KOPT-K1 (cell line): Measurements from ENCODE around the gene CD200R1.

Experiments
- H3K27ac ChIP-seq: fragments of 200-600 bp; sonication (generic); 2 replicates; pipeline ENCODE4 v1.5.1; 2016; ENCODE audit warnings: antibody characterized with exemption, mild to moderate bottlenecking, low read depth, low read length; ENCODE audit not compliant: poor library complexity, severe bottlenecking
- H3K36me3 ChIP-seq: fragments of 200-600 bp; sonication (generic); 2 replicates; pipeline ENCODE4 v1.5.1; 2017; ENCODE audit warnings: antibody characterized with exemption, mild to moderate bottlenecking, low read length, moderate library complexity; ENCODE audit not compliant: insufficient read depth
- H3K9me3 ChIP-seq: fragments of 200-600 bp; sonication (generic); 2 replicates; pipeline ENCODE4 v1.5.1; 2017; ENCODE audit warnings: antibody characterized with exemption, low read length, mild to moderate bottlenecking; ENCODE audit not compliant: insufficient read depth, poor library complexity, severe bottlenecking

CD200R1 gene

DNA sequence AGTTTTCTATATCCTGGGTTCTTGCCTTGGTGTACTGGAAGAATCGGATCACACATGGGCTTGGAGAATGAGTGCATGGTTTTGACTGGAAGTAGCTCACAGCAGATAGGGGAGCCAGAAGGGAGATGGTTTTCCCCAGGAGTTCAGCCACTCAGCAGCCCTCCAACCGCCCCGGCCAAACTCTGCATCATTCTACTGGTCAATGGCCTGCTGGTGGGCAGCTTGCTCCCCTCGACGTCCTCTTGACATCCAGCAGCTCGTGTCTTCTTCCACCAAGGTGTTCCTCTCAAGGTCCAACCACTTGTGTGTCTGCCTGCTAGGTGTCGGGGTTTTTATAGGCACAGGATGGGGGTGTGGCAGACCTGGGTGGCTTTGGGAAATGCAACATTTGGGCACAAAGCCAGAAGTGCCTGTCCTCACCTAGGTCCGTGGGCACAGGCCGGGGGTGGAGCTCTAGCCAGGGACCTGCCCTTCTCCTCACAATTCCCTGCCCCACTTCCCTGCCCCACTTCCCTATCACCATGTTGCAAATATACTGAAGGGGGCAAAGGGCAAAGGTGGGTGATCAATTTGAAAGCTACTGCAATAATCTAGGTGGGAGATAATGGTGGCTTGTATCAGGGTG lies 12.9 kb upstream of the CD200R1 start:
- Histone ChIP-seq H3K36me3 (0 out of 2 replicates have a peak, but pooled peaks cover under 1% of the 10 kb centered on the region), H3K9me3 (no peaks in the 10 kb centered on the region), H3K27ac (no peak overlapping the region)

DNA sequence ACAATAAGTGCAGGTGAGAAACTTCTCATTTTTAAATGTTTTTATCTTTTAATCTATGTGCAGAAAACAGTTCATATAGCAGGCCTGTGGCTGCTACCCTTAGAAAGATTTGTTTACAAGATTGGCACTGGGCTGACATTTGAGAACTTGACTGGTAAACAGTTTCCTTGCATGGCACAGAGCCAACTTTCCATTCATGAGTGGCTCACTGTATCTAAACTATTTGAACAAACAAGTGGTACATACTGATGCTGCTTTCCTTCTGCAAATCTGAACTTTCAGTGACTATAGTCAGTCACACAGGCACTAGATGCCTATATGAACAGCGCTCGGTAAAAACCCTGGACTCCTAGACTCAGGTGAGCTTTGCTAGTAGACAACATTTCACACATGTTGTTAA lies 9.6 kb upstream of the CD200R1 start:
- H3K27ac ChIP-seq: no peak overlapping the region
- H3K36me3 ChIP-seq: no peaks in the 10 kb centered on the region
- H3K9me3 ChIP-seq: no peaks in the 10 kb centered on the region

GRCh38 chr3:112982710-112983109 lies 7.8 kb upstream of the CD200R1 start:
- Histone ChIP-seq H3K9me3 (no peaks in the 10 kb centered on the region), H3K36me3 (no peaks in the 10 kb centered on the region), H3K27ac (no peak overlapping the region)

- H3K36me3 ChIP-seq: no peaks in the 10 kb centered on the region
- no peaks in the 10 kb centered on the region for H3K9me3 ChIP-seq
- no peak overlapping the region for H3K27ac ChIP-seq
Observed at GRCh38 chr3:112980080-112980479, 5.2 kb upstream of the CD200R1 start.

DNA sequence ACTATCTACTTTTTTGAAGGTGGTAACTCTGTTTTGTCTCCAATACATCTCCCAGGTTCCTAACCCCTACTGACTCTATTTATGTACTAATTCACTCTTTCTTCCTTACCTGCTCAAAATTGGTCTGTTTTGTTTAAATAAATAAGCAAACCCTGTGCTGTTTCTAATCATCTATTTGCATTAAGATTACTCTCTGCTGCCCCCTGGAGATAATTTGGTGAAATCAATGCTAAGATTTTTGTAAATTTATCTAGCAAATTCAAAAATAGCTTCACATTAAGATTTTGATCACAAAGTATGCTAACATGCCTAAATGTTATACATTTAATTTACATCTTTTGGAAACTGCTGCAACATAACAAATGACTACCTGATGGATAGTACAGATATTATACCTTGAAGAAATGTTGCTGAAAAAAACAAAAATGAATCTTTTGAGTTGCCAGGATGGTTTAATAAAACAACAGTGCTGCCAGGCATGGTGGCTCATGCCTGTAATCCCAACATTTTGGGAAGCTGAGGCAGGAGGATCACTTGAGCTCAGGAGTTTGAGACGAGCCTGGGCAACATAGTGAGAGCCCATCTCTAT lies 4.4 kb upstream of the CD200R1 start:
- no peaks in the 10 kb centered on the region for H3K9me3 ChIP-seq
- H3K36me3 ChIP-seq: no peaks in the 10 kb centered on the region
- no peak overlapping the region for H3K27ac ChIP-seq

DNA sequence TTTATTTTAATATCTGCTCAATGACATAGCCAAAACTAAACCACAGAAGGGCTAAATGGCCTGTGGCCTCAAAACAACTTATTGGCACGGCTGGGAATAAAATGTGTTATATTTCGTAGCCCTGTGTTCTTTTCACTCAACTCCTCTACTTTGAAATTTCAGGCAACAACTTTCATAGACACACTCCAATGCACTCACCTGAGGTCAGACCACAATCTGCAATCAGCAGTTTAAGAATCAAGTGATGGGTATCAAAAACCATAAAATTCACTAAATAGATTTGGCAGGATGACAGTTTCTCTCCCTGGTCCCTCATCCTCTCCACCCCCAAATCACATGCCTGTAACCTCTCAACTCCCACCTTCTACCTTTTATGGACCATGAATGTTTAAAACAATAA lies 2.0 kb upstream of the CD200R1 start:
- H3K27ac ChIP-seq: no peak overlapping the region

GRCh38 chr3:112976001-112976400 lies 1.1 kb upstream of the CD200R1 start:
- Histone ChIP-seq H3K9me3 (no peaks in the 10 kb centered on the region), H3K36me3 (no peaks in the 10 kb centered on the region), H3K27ac (peak overlapping the region; percentile 81)

More for the DNA sequence above, 2.0 kb upstream of the CD200R1 start:
- no peaks in the 10 kb centered on the region for H3K9me3 ChIP-seq
- no peaks in the 10 kb centered on the region for H3K36me3 ChIP-seq

DNA sequence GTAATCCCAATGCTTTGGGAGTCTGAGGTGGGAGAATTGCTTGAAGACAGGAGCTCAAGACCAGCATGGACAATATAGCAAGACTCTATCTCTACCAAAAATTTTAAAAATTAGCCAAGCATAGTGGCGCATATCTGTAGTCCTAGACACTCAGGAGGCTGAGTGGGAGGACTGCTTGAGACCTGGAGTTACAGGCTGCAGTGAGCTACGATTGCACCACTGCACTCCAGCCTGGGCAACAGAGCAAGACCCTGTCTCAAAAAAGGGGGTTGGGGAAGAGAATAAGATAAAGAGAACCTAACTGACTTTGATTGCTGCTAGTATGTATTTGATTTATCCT lies 755 bp downstream of the CD200R1 start:
- Histone ChIP-seq H3K27ac (peak overlapping the region; percentile 81), H3K9me3 (no peaks in the 10 kb centered on the region), H3K36me3 (no peaks in the 10 kb centered on the region)

DNA sequence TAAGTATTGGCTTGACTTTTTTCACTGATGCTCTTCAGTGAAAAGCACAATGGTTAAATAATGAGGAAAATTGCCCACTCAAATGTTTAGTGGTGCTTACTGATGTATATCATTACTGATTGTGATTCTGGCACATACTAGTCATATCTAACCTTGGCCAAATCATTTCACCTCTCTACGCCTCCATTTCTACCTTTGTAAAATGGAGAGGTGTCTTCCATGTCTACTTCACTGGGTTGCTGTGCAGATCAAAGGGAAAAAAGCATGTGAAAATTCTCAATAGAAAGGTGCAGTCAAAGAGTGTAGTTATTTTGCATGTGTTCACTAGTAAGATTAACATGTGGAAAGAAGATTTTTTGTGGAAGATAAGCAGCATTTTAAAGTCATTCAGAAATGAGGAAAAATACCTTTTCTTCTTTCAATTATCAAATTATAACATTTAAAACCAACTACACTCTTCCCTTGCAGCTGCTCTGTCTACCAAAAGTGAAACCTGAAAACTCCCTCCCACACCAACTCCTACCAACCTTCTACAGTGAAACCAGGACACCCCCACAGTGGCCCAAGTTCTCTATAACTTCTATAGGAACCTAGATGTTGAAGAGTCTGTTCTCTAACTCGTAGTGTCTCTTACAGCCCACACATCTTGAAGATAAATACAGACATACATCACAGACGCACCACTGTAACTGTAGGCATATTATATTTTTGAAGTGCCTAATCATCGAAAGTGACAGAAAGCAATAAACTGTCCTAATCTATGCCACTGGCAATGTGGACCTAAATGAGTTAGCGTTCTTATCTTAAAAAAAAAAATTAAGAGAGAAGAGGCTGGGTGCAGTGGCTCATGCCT lies 1.4 kb downstream of the CD200R1 start:
- H3K9me3 ChIP-seq: no peaks in the 10 kb centered on the region
- no peaks in the 10 kb centered on the region for H3K36me3 ChIP-seq
- peak overlapping the region; percentile 81 for H3K27ac ChIP-seq

GRCh38 chr3:112972158-112972557 lies 2.7 kb downstream of the CD200R1 start:
- Histone ChIP-seq H3K36me3 (no peaks in the 10 kb centered on the region), H3K9me3 (no peaks in the 10 kb centered on the region), H3K27ac (no peak overlapping the region)

- Histone ChIP-seq H3K27ac (no peak overlapping the region), H3K9me3 (peaks cover 25% of the 10 kb centered on the region), H3K36me3 (no peaks in the 10 kb centered on the region; the same call in 1 of the 2 replicates)
Observed at GRCh38 chr3:112967828-112968227, 7.1 kb downstream of the CD200R1 start.

- Histone ChIP-seq H3K36me3 (no peaks in the 10 kb centered on the region; the same call in 1 of the 2 replicates), H3K9me3 (peaks cover 29% of the 10 kb centered on the region), H3K27ac (no peak overlapping the region)
Observed at GRCh38 chr3:112967425-112967824, 7.5 kb downstream of the CD200R1 start.

- H3K9me3 ChIP-seq: peaks cover 37% of the 10 kb centered on the region
- H3K36me3 ChIP-seq: no peaks in the 10 kb centered on the region; the same call in 1 of the 2 replicates
- H3K27ac ChIP-seq: no peak overlapping the region
Observed at GRCh38 chr3:112966633-112967032, 8.3 kb downstream of the CD200R1 start.

DNA sequence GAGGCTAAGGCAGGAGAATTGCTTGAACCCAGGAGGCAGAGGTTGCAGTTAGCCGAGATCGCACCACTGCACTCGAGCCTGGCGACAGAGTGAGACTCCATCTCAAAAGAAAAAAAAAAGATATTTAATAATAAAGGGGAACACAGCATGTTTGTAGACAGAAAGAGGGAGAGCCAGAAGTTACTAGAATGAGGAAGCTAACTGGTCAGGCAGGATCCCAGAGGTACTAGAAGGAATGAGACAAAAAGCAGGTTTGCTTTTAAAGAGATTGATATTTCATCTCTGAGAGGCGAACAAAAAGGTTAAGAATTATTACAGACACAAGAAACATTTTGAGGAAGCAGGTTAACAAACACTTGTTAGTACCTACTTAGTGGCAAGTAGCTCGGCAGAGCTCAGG lies 9.2 kb downstream of the CD200R1 start:
- Histone ChIP-seq H3K36me3 (no peaks in the 10 kb centered on the region; the same call in 1 of the 2 replicates), H3K9me3 (peaks cover 38% of the 10 kb centered on the region), H3K27ac (no peak overlapping the region)

- Histone ChIP-seq H3K36me3 (no peaks in the 10 kb centered on the region; the same call in 1 of the 2 replicates), H3K27ac (no peak overlapping the region), H3K9me3 (peaks cover 38% of the 10 kb centered on the region)
Observed at GRCh38 chr3:112963683-112964082, 11.2 kb downstream of the CD200R1 start.
